Measurements from ENCODE around the gene KCNG2. TPM values are rescaled to one million over a fixed set of nuclear protein-coding genes. Genes with fewer than 3 reads are reported as not detected.

Gene KCNG2
- polyA plus RNA-seq, 1 of the 3 experiments (the other 2 are of a cell fraction) = not detected

DNA sequence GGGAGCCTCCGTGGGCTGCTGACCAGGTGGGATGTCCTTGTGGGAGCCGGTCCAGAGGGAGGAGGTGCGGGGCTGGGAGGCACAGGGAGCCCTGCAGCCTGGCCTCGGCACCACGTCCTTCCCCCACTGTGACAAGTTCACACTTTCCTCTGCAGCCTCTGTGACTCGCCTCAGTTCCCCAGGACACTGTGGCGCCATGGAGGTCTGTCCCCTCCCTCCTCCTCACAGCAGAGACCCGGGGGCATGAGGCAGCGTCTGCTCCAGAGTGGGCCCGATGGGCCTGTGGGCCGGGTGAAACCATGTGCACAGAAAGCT, 27.3 kb upstream of the KCNG2 start:
- DNase-seq = no peak
- H3F3A ChIP-seq (replicated peaks; ENCODE audit: insufficient read depth) = no peaks in the 10 kb centered on the region
- 0% methylated on average over 7 of the region's 11 CpGs for WGBS (ENCODE audit: low lambda C conversion rate)
- H4K20me1 ChIP-seq (ENCODE audit: insufficient read depth) = no peaks in the 10 kb centered on the region
- H3K27me3 ChIP-seq (ENCODE audit: insufficient read depth) = peaks cover 70% of the 10 kb centered on the region
- H3K36me3 ChIP-seq (replicated peaks in 1 of 2; ENCODE audit: control insufficient read depth in 1 of 2, insufficient read depth in 2 of 2, low read length in 1 of 2) = no peaks in the 10 kb centered on the region
- H3K4me2 ChIP-seq = no peak overlapping the region
- no peak overlapping the region for H3K9ac ChIP-seq
- H3K9me2 ChIP-seq = no peaks in the 10 kb centered on the region
- CTCF ChIA-PET = no interaction called here
- POLR2A ChIA-PET = no interaction called here
- H3K4me3 ChIP-seq (ENCODE audit: low read depth in 2 of 2, low read length in 1 of 2) = no peak overlapping the region
- H3K27ac ChIP-seq (ENCODE audit: low read depth in 2 of 2, low read length in 1 of 2) = no peak overlapping the region
- H3K79me2 ChIP-seq (ENCODE audit: insufficient read depth) = no peaks in the 10 kb centered on the region
- H3K4me1 ChIP-seq (ENCODE audit: control insufficient read depth in 1 of 2, insufficient read depth in 2 of 2, low read depth in 1 of 2, low read length in 1 of 2) = no peaks in the 10 kb centered on the region; a peak in 1 of 4 replicates
- TF ChIP-seq NRF1 (IDR thresholded peaks at IDR 0.05; ENCODE audit: low read depth, low read length) (no peak), RXRA (IDR thresholded peaks at IDR 0.05; ENCODE audit: borderline replicate concordance, low read depth) (no peak), SIN3A (IDR thresholded peaks at IDR 0.05; ENCODE audit: borderline replicate concordance, low read depth, low read length) (no peak), TAF1 (IDR thresholded peaks at IDR 0.05; ENCODE audit: borderline replicate concordance, low read depth, low read length) (no peak), CTCF (IDR thresholded peaks at IDR 0.05) (no peak), FOSL2 (IDR thresholded peaks at IDR 0.05; ENCODE audit: borderline replicate concordance, low read depth) (no peak), YY1 (IDR thresholded peaks at IDR 0.05; ENCODE audit: low read depth) (no peak), POLR2AphosphoS5 (IDR thresholded peaks at IDR 0.05; ENCODE audit: low read depth, low read length) (no peak), EZH2phosphoT487 (IDR thresholded peaks at IDR 0.05; ENCODE audit: borderline replicate concordance, low read depth) (no peak)
- H3K9me3 ChIP-seq = no peaks in the 10 kb centered on the region
- H2AFZ ChIP-seq (ENCODE audit: low read depth) = no peak overlapping the region

GRCh38 chr18:79770826-79771225, 26.9 kb upstream of the KCNG2 start:
- Histone ChIP-seq H2AFZ (ENCODE audit: low read depth) (no peak overlapping the region), H3K27ac (ENCODE audit: low read depth in 2 of 2, low read length in 1 of 2) (no peak overlapping the region), H3K9me3 (no peaks in the 10 kb centered on the region), H3K79me2 (ENCODE audit: insufficient read depth) (no peaks in the 10 kb centered on the region), H4K20me1 (ENCODE audit: insufficient read depth) (no peaks in the 10 kb centered on the region), H3K4me1 (ENCODE audit: control insufficient read depth in 1 of 2, insufficient read depth in 2 of 2, low read depth in 1 of 2, low read length in 1 of 2) (no peaks in the 10 kb centered on the region; a peak in 1 of 4 replicates), H3F3A (replicated peaks; ENCODE audit: insufficient read depth) (no peaks in the 10 kb centered on the region), H3K27me3 (ENCODE audit: insufficient read depth) (peaks cover 71% of the 10 kb centered on the region), H3K9me2 (no peaks in the 10 kb centered on the region), H3K36me3 (replicated peaks in 1 of 2; ENCODE audit: control insufficient read depth in 1 of 2, insufficient read depth in 2 of 2, low read length in 1 of 2) (no peaks in the 10 kb centered on the region), H3K4me3 (ENCODE audit: low read depth in 2 of 2, low read length in 1 of 2) (no peak overlapping the region), H3K4me2 (no peak overlapping the region), H3K9ac (no peak overlapping the region)
- 35% methylated on average over 24 of the region's 24 CpGs for WGBS (ENCODE audit: low lambda C conversion rate)
- CTCF ChIA-PET = no interaction called here
- POLR2A ChIA-PET = no interaction called here
- no peak for TF ChIP-seq NFIC (IDR thresholded peaks at IDR 0.05; ENCODE audit: borderline replicate concordance)
- no peak for DNase-seq

DNA sequence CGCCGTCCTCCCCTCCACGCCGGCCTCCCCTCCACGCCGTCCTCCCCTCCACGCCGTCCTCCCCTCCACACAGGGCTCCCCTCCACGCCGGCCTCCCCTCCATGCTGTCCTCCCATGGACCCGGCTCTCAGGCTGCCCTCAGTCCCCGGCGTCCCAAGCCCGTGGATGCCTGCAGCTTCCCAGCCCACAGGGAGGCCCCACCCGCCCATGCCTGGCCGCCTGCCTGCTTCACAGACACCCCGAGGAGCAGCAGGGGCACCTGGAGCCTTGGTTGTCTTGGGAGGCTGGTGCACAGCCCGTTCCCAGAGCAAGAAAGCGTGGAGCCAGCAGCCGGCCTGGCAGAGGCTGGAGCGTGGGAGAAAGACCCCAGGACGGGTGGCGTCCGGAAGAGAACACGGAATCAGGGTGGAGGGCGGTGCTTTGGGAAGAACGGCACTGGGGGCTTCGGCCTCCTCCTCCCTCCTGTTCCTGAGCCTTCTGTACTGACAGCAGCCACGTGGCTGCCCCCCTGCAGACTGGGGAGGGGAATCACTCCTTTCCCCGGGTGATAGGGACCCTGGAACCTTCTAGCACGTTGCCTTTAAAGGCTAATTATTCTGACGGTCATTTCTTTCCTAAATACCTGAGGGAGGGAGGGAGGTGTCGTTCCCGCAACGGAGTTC, 26.2 kb upstream of the KCNG2 start:
- no peaks in the 10 kb centered on the region for H3F3A ChIP-seq (replicated peaks; ENCODE audit: insufficient read depth)
- no peaks in the 10 kb centered on the region for H3K79me2 ChIP-seq (ENCODE audit: insufficient read depth)
- no peak overlapping the region for H2AFZ ChIP-seq (ENCODE audit: low read depth)
- H3K27me3 ChIP-seq (ENCODE audit: insufficient read depth) = peaks cover 71% of the 10 kb centered on the region
- H3K4me1 ChIP-seq (ENCODE audit: control insufficient read depth in 1 of 2, insufficient read depth in 2 of 2, low read depth in 1 of 2, low read length in 1 of 2) = no peaks in the 10 kb centered on the region; a peak in 1 of 4 replicates
- no peak overlapping the region for H3K4me2 ChIP-seq
- no peak overlapping the region for H3K27ac ChIP-seq (ENCODE audit: low read depth in 2 of 2, low read length in 1 of 2)
- 18% methylated on average over 26 of the region's 35 CpGs for WGBS (ENCODE audit: low lambda C conversion rate)
- no peaks in the 10 kb centered on the region for H4K20me1 ChIP-seq (ENCODE audit: insufficient read depth)
- POLR2A ChIA-PET = no interaction called here
- H3K9me2 ChIP-seq = no peaks in the 10 kb centered on the region
- H3K9ac ChIP-seq = no peak overlapping the region
- H3K36me3 ChIP-seq (replicated peaks in 1 of 2; ENCODE audit: control insufficient read depth in 1 of 2, insufficient read depth in 2 of 2, low read length in 1 of 2) = no peaks in the 10 kb centered on the region
- CTCF ChIA-PET = no interaction called here
- H3K9me3 ChIP-seq = no peaks in the 10 kb centered on the region
- no peak overlapping the region for H3K4me3 ChIP-seq (ENCODE audit: low read depth in 2 of 2, low read length in 1 of 2)
- DNase-seq = no peak
- TF ChIP-seq POLR2AphosphoS5 (IDR thresholded peaks at IDR 0.05; ENCODE audit: low read depth, low read length) = no peak
- TF ChIP-seq RXRA (IDR thresholded peaks at IDR 0.05; ENCODE audit: borderline replicate concordance, low read depth) = no peak
- TF ChIP-seq, protein P1, sequence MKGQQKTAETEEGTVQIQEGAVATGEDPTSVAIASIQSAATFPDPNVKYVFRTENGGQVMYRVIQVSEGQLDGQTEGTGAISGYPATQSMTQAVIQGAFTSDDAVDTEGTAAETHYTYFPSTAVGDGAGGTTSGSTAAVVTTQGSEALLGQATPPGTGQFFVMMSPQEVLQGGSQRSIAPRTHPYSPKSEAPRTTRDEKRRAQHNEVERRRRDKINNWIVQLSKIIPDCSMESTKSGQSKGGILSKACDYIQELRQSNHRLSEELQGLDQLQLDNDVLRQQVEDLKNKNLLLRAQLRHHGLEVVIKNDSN (IDR thresholded peaks at IDR 0.05; ENCODE audit: borderline replicate concordance, low read depth) = no peak
- TF ChIP-seq, protein P2, sequence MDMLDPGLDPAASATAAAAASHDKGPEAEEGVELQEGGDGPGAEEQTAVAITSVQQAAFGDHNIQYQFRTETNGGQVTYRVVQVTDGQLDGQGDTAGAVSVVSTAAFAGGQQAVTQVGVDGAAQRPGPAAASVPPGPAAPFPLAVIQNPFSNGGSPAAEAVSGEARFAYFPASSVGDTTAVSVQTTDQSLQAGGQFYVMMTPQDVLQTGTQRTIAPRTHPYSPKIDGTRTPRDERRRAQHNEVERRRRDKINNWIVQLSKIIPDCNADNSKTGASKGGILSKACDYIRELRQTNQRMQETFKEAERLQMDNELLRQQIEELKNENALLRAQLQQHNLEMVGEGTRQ (IDR thresholded peaks at IDR 0.05; ENCODE audit: borderline replicate concordance, low read depth, low read length) = no peak
- TF ChIP-seq NFIC (IDR thresholded peaks at IDR 0.05; ENCODE audit: borderline replicate concordance) = no peak
- TF ChIP-seq MXI1 (IDR thresholded peaks at IDR 0.05; ENCODE audit: low read depth, low read length) = no peak
- TF ChIP-seq NRF1 (IDR thresholded peaks at IDR 0.05; ENCODE audit: low read depth, low read length) = no peak
- TF ChIP-seq RAD21 (IDR thresholded peaks at IDR 0.05; ENCODE audit: low read length) = no peak
- no peak for TF ChIP-seq TAF1 (IDR thresholded peaks at IDR 0.05; ENCODE audit: borderline replicate concordance, low read depth, low read length)
- no peak for TF ChIP-seq ELF1 (IDR thresholded peaks at IDR 0.05)
- no peak for TF ChIP-seq EZH2phosphoT487 (IDR thresholded peaks at IDR 0.05; ENCODE audit: borderline replicate concordance, low read depth)
- no peak for TF ChIP-seq FOXM1 (IDR thresholded peaks at IDR 0.05; ENCODE audit: low read depth)
- TF ChIP-seq SIN3A (IDR thresholded peaks at IDR 0.05; ENCODE audit: borderline replicate concordance, low read depth, low read length) = no peak
- no peak for TF ChIP-seq FOSL2 (IDR thresholded peaks at IDR 0.05; ENCODE audit: borderline replicate concordance, low read depth)

Measured in SK-N-SH (cell line).